ENCODE results near the gene SLC9A9. TPM values are rescaled to one million over a fixed set of nuclear protein-coding genes. Genes with fewer than 3 reads are reported as not detected.

Gene SLC9A9
- total and polyA plus RNA-seq, 8 donors: 0.58 to 29.7 (median 14.0) TPM

DNA sequence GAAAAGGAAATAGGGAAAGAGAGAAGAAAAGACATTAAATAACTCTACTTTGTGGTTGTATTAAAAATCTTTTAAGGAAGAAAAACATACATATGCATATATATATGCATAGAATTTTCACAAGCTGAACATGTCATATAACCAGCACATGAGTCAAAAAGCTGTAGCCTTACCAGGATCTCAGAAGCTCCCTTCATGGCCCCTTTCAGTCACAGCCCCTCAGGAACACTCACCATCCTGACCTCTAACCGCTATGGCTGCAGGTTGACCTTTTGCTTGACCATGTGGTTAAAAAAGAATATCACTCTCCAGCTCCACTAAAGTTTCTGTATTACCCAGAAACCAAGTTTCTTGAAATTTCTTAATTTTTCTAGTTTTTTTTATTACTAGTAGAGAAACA is 625.3 kb downstream of the SLC9A9 start:
- H3K27me3 ChIP-seq: no peaks in the 10 kb centered on the region
- no peaks in the 10 kb centered on the region for H3K36me3 ChIP-seq
- H3K4me1 ChIP-seq: no peaks in the 10 kb centered on the region
- 71 to 89% (median 82%) methylated on average over 1 of the region's 1 CpG for WGBS, 5 donors
- intact Hi-C loops (cut with DNase I; ENCODE audit: low total_unique reads): no loop called here
- no peaks in the 10 kb centered on the region for H3K9me3 ChIP-seq
- no peak for DNase-seq
- TF ChIP-seq POLR2AphosphoS5 (IDR thresholded peaks at IDR 0.05): no peak
- TF ChIP-seq, protein P1, sequence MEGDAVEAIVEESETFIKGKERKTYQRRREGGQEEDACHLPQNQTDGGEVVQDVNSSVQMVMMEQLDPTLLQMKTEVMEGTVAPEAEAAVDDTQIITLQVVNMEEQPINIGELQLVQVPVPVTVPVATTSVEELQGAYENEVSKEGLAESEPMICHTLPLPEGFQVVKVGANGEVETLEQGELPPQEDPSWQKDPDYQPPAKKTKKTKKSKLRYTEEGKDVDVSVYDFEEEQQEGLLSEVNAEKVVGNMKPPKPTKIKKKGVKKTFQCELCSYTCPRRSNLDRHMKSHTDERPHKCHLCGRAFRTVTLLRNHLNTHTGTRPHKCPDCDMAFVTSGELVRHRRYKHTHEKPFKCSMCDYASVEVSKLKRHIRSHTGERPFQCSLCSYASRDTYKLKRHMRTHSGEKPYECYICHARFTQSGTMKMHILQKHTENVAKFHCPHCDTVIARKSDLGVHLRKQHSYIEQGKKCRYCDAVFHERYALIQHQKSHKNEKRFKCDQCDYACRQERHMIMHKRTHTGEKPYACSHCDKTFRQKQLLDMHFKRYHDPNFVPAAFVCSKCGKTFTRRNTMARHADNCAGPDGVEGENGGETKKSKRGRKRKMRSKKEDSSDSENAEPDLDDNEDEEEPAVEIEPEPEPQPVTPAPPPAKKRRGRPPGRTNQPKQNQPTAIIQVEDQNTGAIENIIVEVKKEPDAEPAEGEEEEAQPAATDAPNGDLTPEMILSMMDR (IDR thresholded peaks at IDR 0.05): no peak
- no peak for TF ChIP-seq EP300 (IDR thresholded peaks at IDR 0.05)
- TF ChIP-seq POLR2A (IDR thresholded peaks at IDR 0.05): no peak
- no peak overlapping the region for H3K27ac ChIP-seq
- no peak overlapping the region for H3K4me3 ChIP-seq

DNA sequence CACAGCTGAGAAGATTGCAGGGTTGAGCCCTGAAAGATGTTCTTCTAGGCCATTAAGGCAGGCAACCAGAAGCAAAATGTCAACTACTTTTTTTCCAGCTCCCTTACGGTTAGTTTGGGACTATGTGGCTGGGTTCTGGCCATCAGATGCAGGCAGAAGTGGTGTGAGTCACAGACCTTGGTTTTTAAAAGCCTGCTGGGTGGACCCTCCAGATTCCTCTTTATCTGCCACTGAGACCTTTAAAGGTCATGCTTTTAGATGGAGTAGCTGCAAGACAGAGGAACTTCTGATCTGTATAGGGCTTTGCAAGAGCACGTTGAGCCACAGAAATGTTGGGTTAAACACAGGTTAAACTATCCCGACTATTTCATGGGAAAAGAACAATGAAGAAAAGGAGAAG is 625.8 kb downstream of the SLC9A9 start:
- no peaks in the 10 kb centered on the region for H3K36me3 ChIP-seq
- WGBS, 5 donors: 33 to 51% (median 40%) methylated on average over 3 of the region's 3 CpGs
- intact Hi-C loops (cut with DNase I; ENCODE audit: low total_unique reads): no loop called here
- H3K9me3 ChIP-seq: no peaks in the 10 kb centered on the region
- no peaks in the 10 kb centered on the region for H3K4me1 ChIP-seq
- H3K27ac ChIP-seq: no peak overlapping the region
- TF ChIP-seq POLR2AphosphoS5 (IDR thresholded peaks at IDR 0.05): peak in 1 of 3 donors; percentile 14
- TF ChIP-seq, protein P1 (IDR thresholded peaks at IDR 0.05): no peak
- no peak overlapping the region for H3K4me3 ChIP-seq
- no peaks in the 10 kb centered on the region for H3K27me3 ChIP-seq
- no peak for DNase-seq

DNA sequence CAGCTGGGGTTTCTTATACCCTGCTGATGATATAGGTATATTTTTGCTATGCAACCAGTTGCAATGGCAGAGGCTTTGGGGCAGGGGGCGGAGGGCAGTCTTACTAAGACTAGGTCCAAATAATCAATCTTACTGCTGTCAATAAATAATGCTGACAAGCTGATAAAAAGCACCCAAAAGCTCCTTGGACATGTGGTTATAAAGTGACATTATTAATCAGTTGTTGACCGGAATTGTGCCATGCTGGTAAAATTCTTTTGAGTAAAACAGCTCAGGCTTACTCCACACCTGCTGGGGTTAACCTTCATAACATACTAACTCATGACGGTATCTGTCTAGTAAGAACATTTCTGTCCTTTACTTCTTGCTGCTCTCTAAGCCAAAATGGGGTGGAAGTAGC is 626.8 kb downstream of the SLC9A9 start:
- H3K27ac ChIP-seq: no peak overlapping the region
- TF ChIP-seq POLR2AphosphoS5 (IDR thresholded peaks at IDR 0.05) (no peak), POLR2A (IDR thresholded peaks at IDR 0.05) (no peak), EP300 (IDR thresholded peaks at IDR 0.05) (no peak)
- TF ChIP-seq, protein P1 (IDR thresholded peaks at IDR 0.05): no peak
- DNase-seq: no peak
- H3K4me1 ChIP-seq: no peaks in the 10 kb centered on the region
- no peaks in the 10 kb centered on the region for H3K9me3 ChIP-seq
- H3K36me3 ChIP-seq: no peaks in the 10 kb centered on the region
- intact Hi-C loops (cut with DNase I; ENCODE audit: low total_unique reads): no loop called here
- WGBS, 5 donors: 76 to 86% (median 83%) methylated on average over 3 of the region's 3 CpGs
- H3K27me3 ChIP-seq: no peaks in the 10 kb centered on the region
- no peak overlapping the region for H3K4me3 ChIP-seq

DNA sequence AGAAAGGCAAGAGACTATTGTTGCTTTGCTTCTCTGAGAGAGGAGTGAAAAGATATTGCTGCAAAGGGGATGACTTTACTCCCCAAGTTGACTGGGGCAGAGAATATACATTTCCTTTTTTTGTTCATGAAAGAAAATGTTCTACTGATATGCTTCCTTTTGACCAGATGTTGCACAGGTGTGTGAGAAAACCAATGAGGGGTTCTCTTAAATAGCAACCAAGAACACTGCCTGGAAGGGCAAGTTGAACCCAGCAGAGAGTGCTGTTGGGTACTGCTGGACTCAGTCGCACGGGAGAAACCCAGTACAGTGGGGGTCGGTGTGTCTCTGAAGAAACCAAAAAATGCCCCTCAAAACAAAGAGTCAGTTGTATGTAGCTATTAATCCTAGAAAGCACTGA is 627.5 kb downstream of the SLC9A9 start:
- no peaks in the 10 kb centered on the region for H3K4me1 ChIP-seq
- H3K4me3 ChIP-seq: no peak overlapping the region
- intact Hi-C loops (cut with DNase I; ENCODE audit: low total_unique reads): no loop called here
- no peaks in the 10 kb centered on the region for H3K9me3 ChIP-seq
- no peak for DNase-seq
- H3K27me3 ChIP-seq: no peaks in the 10 kb centered on the region
- H3K36me3 ChIP-seq: no peaks in the 10 kb centered on the region
- TF ChIP-seq POLR2A (IDR thresholded peaks at IDR 0.05) (no peak), POLR2AphosphoS5 (IDR thresholded peaks at IDR 0.05) (no peak), EP300 (IDR thresholded peaks at IDR 0.05) (no peak)
- TF ChIP-seq, protein P1 (IDR thresholded peaks at IDR 0.05): no peak
- no peak overlapping the region for H3K27ac ChIP-seq
- 90 to 95% (median 94%) methylated on average over 3 of the region's 3 CpGs for WGBS, 5 donors
